Measurements from ENCODE around the gene SCAMP2. TPM values are rescaled to one million over a fixed set of nuclear protein-coding genes. Genes with fewer than 3 reads are reported as not detected.
A peak's percentile ranks its signal among the peaks of the same experiment; 100 is the strongest.
"Not testable (repeated sequence)": the region's sequence is repeated elsewhere in the genome, so short reads cannot be mapped to it uniquely, and the experiment has no call there.

Gene SCAMP2
- 10 to 100 TPM; 15.9 to 67.5 (median 33.0) TPM for total RNA-seq

GRCh38 chr15:74873036-74873755 lies at the start of gene SCAMP2:
TSS of gene SCAMP2 (minus strand) at chr15:74873365. CDS start at chr15:74873255, 110 bp downstream.
- peak within 1 kb of the TSS; percentile 77 to 87 for H3K27ac ChIP-seq
- peak; percentile 92 to 95 for DNase-seq
- H3K9me3 ChIP-seq, result no peaks in the 10 kb centered on the region
- no peaks in the 10 kb centered on the region for H3K36me3 ChIP-seq
- peaks cover 11 to 28% of the 10 kb centered on the region in 2 donors for H3K4me1 ChIP-seq
- peak in 1 of 2 donors; percentile 77 for TF ChIP-seq POLR2A (IDR thresholded peaks at IDR 0.05)
- TF ChIP-seq, protein P1, sequence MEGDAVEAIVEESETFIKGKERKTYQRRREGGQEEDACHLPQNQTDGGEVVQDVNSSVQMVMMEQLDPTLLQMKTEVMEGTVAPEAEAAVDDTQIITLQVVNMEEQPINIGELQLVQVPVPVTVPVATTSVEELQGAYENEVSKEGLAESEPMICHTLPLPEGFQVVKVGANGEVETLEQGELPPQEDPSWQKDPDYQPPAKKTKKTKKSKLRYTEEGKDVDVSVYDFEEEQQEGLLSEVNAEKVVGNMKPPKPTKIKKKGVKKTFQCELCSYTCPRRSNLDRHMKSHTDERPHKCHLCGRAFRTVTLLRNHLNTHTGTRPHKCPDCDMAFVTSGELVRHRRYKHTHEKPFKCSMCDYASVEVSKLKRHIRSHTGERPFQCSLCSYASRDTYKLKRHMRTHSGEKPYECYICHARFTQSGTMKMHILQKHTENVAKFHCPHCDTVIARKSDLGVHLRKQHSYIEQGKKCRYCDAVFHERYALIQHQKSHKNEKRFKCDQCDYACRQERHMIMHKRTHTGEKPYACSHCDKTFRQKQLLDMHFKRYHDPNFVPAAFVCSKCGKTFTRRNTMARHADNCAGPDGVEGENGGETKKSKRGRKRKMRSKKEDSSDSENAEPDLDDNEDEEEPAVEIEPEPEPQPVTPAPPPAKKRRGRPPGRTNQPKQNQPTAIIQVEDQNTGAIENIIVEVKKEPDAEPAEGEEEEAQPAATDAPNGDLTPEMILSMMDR (IDR thresholded peaks at IDR 0.05), result no peak
- H3K4me3 ChIP-seq, result peak within 1 kb of the TSS; percentile 55 to 85
- no peaks in the 10 kb centered on the region for H3K27me3 ChIP-seq
- intact Hi-C loops (cut with DNase I; ENCODE audit: low total_unique reads), result no loop called here

GRCh38 chr15:74920456-74920855 lies 47.3 kb upstream of the SCAMP2 start:
- no peak overlapping the region for H3K4me3 ChIP-seq
- no peak overlapping the region for H3K27ac ChIP-seq
- no peaks in the 10 kb centered on the region for H3K27me3 ChIP-seq
- no peak for DNase-seq
- no peak for TF ChIP-seq POLR2A (IDR thresholded peaks at IDR 0.05)
- TF ChIP-seq, protein P1 (IDR thresholded peaks at IDR 0.05), result no peak
- no peaks in the 10 kb centered on the region for H3K36me3 ChIP-seq
- intact Hi-C loops (cut with DNase I; ENCODE audit: low total_unique reads), result no loop called here
- H3K4me1 ChIP-seq, result no peaks in the 10 kb centered on the region
- H3K9me3 ChIP-seq, result no peaks in the 10 kb centered on the region

DNA sequence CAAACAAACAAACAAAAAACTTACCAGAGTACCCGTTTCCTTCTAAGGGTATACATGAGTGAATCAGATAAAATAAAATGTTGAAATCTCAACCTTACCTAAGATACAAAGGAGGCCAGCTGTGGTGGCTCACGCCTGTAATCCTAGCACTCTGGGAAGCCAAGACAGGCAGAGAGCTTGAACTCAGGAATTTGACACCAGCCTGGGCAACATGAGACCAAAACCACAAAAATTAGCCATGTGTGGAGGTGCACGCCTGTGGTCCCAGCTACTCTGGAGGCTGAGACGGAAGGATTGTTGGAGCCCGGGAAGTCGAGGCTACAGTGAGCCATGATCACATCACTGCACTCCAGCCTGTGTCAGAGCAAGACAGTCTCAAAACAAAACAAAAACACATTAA lies 44.5 kb upstream of the SCAMP2 start:
- H3K4me1 ChIP-seq, result no peaks in the 10 kb centered on the region
- no peaks in the 10 kb centered on the region for H3K9me3 ChIP-seq
- DNase-seq, result no peak
- no peak for TF ChIP-seq POLR2A (IDR thresholded peaks at IDR 0.05)
- TF ChIP-seq, protein P1 (IDR thresholded peaks at IDR 0.05), result no peak
- no peaks in the 10 kb centered on the region for H3K36me3 ChIP-seq
- no peak overlapping the region for H3K4me3 ChIP-seq
- H3K27me3 ChIP-seq, result no peaks in the 10 kb centered on the region
- intact Hi-C loops (cut with DNase I; ENCODE audit: low total_unique reads), result no loop called here
- H3K27ac ChIP-seq, result no peak overlapping the region

DNA sequence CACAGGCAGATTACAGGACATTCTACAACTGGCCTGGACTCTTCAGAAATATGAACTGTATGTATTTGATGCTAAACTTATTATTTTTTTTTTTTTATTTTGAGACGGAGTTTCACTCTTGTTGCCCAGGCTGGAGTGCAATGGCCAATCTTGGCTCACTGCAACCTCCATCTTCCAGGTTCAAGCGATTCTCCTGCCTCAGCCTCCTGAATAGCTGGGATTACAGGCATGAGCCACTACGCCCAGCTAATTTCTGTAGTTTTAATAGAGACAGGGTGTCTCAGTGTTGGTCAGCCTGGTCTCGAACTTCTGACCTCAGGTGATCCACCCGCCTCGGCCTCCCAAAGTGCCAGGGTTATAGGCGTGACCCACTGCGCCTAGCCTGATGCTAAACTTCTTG lies 40.6 kb upstream of the SCAMP2 start:
- H3K36me3 ChIP-seq; H3K27me3 ChIP-seq; H3K4me1 ChIP-seq; DNase-seq; H3K27ac ChIP-seq; H3K9me3 ChIP-seq; intact Hi-C loops (cut with DNase I; ENCODE audit: low total_unique reads); H3K4me3 ChIP-seq: not testable (repeated sequence)

- Histone ChIP-seq H3K4me1 (no peaks in the 10 kb centered on the region), H3K36me3 (no peaks in the 10 kb centered on the region), H3K4me3 (no peak overlapping the region), H3K27ac (no peak overlapping the region), H3K27me3 (no peaks in the 10 kb centered on the region), H3K9me3 (no peaks in the 10 kb centered on the region)
- intact Hi-C loops (cut with DNase I; ENCODE audit: low total_unique reads), result no loop called here
- DNase-seq, result no peak
- TF ChIP-seq, protein P1 (IDR thresholded peaks at IDR 0.05), result no peak
- no peak for TF ChIP-seq POLR2A (IDR thresholded peaks at IDR 0.05)
Measured at GRCh38 chr15:74913041-74913440, 39.9 kb upstream of the SCAMP2 start.
